Colonic mucosa (tissue), 4 donors: ENCODE results near the gene RBP7. TPM values are rescaled to one million over a fixed set of nuclear protein-coding genes. Genes with fewer than 3 reads are reported as not detected.

Experiments used
- DNase-seq: peaks from one replicate; pipeline ENCODE4 v3.0.0-alpha.2; 2020
- H3K27ac ChIP-seq: fragments of 200-600 bp; one replicate; pipeline ENCODE4 v1.8.0; 2021
- H3K27me3 ChIP-seq: fragments of 200-600 bp; one replicate; pipeline ENCODE4 v1.8.0; 2021
- H3K36me3 ChIP-seq: fragments of 200-600 bp; one replicate; pipeline ENCODE4 v1.8.0; 2021
- H3K4me1 ChIP-seq: fragments of 200-600 bp; one replicate; pipeline ENCODE4 v1.8.0; 2021; ENCODE audit warnings: mild to moderate bottlenecking
- H3K4me3 ChIP-seq: fragments of 200-600 bp; one replicate; pipeline ENCODE4 v1.8.0; 2021
- H3K9ac ChIP-seq, 2 donors: one replicate each; pipeline ENCODE4 v1.7.0; 2013; ENCODE audit warnings: control low read depth in 2 of 2, low read depth in 2 of 2, low read length in 2 of 2
- H3K9me3 ChIP-seq: fragments of 200-600 bp; one replicate; pipeline ENCODE4 v1.8.0; 2021
- intact Hi-C: fragments of 100-400 bp; cut with DNase I; formaldehyde crosslinking; loops from one replicate; pipeline ENCODE4 v1.14.1; 2022
- microRNA-seq: library from miRNA; unstranded; fragments of <30 nt; microRNA quantifications from one replicate; pipeline ENCODE4, GENCODE V29; 2019
- total RNA-seq, 2 donors: library from RNA; stranded (reverse); fragmentation: NEBNext Ultra II Directional in 1 of 2; extraction: Animal tissue kit (Norgen Biotek cat#: 25700) in 1 of 2; gene quantifications; one replicate each; pipeline ENCODE4 v1.2.1, GENCODE V29; 2021
- TF ChIP-seq, protein P1 (sequence below): fragments of 200-600 bp; IDR thresholded peaks from one replicate; pipeline ENCODE4 v1.8.0; 2022; ENCODE audit warnings: antibody characterized with exemption, mild to moderate bottlenecking
- donor health status: healthy.
- donor health status: DM: no; HTN: no; CAD: no.
- donor health status: DM: no; HTN: no; CAD: no.

Gene RBP7
- total RNA-seq, 2 donors from 2014 or later: 0.56 to 1.6 TPM

- no peak for DNase-seq
- Histone ChIP-seq H3K27me3 (no peaks in the 10 kb centered on the region), H3K27ac (no peak overlapping the region), H3K4me3 (no peak overlapping the region), H3K4me1 (no peaks in the 10 kb centered on the region), H3K36me3 (no peaks in the 10 kb centered on the region), H3K9ac (no peak overlapping the region), H3K9me3 (no peaks in the 10 kb centered on the region)
- intact Hi-C loops: no loop called here
- TF ChIP-seq, protein P1, sequence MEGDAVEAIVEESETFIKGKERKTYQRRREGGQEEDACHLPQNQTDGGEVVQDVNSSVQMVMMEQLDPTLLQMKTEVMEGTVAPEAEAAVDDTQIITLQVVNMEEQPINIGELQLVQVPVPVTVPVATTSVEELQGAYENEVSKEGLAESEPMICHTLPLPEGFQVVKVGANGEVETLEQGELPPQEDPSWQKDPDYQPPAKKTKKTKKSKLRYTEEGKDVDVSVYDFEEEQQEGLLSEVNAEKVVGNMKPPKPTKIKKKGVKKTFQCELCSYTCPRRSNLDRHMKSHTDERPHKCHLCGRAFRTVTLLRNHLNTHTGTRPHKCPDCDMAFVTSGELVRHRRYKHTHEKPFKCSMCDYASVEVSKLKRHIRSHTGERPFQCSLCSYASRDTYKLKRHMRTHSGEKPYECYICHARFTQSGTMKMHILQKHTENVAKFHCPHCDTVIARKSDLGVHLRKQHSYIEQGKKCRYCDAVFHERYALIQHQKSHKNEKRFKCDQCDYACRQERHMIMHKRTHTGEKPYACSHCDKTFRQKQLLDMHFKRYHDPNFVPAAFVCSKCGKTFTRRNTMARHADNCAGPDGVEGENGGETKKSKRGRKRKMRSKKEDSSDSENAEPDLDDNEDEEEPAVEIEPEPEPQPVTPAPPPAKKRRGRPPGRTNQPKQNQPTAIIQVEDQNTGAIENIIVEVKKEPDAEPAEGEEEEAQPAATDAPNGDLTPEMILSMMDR: no peak
These were observed 67.7 kb downstream of the RBP7 start for GRCh38 chr1:10064416-10065343.

DNA sequence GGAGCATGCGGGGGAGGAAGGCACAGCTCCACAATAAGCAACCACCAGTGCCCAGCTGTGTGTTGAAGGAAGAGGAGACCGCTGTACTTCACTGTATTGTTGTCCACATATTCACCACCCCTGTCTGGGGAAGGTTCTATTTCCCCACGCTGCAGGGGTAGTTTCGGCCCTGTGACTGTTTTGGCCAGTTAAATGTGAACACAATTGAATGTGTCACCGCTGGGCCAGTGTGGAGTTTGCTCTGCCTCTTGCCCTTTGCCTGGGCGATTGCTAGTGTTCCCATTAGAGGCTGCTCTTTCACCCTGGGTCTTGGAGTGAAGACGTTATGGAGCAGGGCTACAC is 68.3 kb downstream of the RBP7 start:
- Histone ChIP-seq H3K4me3 (no peak overlapping the region), H3K27ac (no peak overlapping the region), H3K27me3 (no peaks in the 10 kb centered on the region), H3K36me3 (no peaks in the 10 kb centered on the region), H3K9me3 (no peaks in the 10 kb centered on the region), H3K4me1 (no peaks in the 10 kb centered on the region), H3K9ac (no peak overlapping the region)
- TF ChIP-seq, protein P1: no peak
- no peak for DNase-seq
- intact Hi-C loops: no loop called here

Small RNA genes within 50 kb of the gene (microRNA-seq; reads per million reads assigned to microRNA genes)
- 2.2 reads per million for gene MIR5697

Other genes with a start within 250 kb of the RBP7 start
- gene CLSTN1, start 173.3 kb upstream of the RBP7 start, total RNA-seq: 100 to 1,000 TPM; 215 to 226 TPM
- gene CTNNBIP1, start 87.0 kb upstream of the RBP7 start, total RNA-seq: 10 to 100 TPM; 28.1 to 30.1 TPM
- gene LZIC, start 53.8 kb upstream of the RBP7 start, total RNA-seq: 10 to 100 TPM; 40.6 to 47.2 TPM
- gene NMNAT1, start 53.8 kb upstream of the RBP7 start, total RNA-seq: 10 to 100 TPM; 18.8 to 25.4 TPM
- 10 to 100 TPM; 34.6 to 40.9 TPM for gene UBE4B, start 35.7 kb downstream of the RBP7 start, total RNA-seq
- 10 to 100 TPM; 39.7 to 47.4 TPM for gene KIF1B, start 213.3 kb downstream of the RBP7 start, total RNA-seq